Measurements from ENCODE around the gene DCAF8.

GRCh38 chr1:160169553-160170399 lies 92.6 kb downstream of the DCAF8 start:
- TF ChIP-seq EZH2 (IDR thresholded peaks at IDR 0.05; ENCODE audit: low read depth) (no peak), CTCF (conservative IDR thresholded peaks at IDR 0.05) (no peak)

Measured in PC-9 (cell line).